ENCODE measurements around the gene FCMR. TPM values are rescaled to one million over a fixed set of nuclear protein-coding genes. Genes with fewer than 3 reads are reported as not detected.

FCMR gene
- total RNA-seq, 3 donors from 2014 or later = 1.6 to 5.6 (median 4.6) TPM

DNA sequence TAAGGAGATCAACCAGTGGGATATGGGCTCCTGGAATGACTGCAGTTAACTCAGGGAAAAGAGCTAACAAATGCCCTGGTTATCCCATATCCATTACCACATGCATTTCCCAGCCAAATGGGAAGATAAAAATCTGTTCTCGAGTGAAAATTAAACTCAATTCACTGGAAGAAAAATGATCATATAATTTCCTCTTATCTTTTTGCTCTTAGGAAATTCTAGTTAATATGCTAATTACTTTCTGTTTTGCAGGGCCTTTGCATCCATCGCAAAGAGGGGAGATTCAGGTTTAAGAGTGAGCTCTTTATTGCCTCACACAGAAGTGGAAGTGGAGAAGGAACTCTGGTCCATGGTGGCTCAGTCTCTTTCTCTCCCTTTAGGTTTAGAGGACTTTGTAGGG lies 28.4 kb downstream of the FCMR start:
- Histone ChIP-seq H3K4me3 (no peak overlapping the region), H3K4me1 (ENCODE audit: low read depth) (no peaks in the 10 kb centered on the region), H3K36me3 (ENCODE audit: low read depth) (no peaks in the 10 kb centered on the region), H3K9me3 (no peaks in the 10 kb centered on the region)
- DNase-seq (no peak), ATAC-seq (no peak)
- TF ChIP-seq, protein P1, sequence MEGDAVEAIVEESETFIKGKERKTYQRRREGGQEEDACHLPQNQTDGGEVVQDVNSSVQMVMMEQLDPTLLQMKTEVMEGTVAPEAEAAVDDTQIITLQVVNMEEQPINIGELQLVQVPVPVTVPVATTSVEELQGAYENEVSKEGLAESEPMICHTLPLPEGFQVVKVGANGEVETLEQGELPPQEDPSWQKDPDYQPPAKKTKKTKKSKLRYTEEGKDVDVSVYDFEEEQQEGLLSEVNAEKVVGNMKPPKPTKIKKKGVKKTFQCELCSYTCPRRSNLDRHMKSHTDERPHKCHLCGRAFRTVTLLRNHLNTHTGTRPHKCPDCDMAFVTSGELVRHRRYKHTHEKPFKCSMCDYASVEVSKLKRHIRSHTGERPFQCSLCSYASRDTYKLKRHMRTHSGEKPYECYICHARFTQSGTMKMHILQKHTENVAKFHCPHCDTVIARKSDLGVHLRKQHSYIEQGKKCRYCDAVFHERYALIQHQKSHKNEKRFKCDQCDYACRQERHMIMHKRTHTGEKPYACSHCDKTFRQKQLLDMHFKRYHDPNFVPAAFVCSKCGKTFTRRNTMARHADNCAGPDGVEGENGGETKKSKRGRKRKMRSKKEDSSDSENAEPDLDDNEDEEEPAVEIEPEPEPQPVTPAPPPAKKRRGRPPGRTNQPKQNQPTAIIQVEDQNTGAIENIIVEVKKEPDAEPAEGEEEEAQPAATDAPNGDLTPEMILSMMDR (IDR thresholded peaks at IDR 0.05) = no peak
- intact Hi-C loops (cut with DNase I, micrococcal nuclease) = no loop called here

DNA sequence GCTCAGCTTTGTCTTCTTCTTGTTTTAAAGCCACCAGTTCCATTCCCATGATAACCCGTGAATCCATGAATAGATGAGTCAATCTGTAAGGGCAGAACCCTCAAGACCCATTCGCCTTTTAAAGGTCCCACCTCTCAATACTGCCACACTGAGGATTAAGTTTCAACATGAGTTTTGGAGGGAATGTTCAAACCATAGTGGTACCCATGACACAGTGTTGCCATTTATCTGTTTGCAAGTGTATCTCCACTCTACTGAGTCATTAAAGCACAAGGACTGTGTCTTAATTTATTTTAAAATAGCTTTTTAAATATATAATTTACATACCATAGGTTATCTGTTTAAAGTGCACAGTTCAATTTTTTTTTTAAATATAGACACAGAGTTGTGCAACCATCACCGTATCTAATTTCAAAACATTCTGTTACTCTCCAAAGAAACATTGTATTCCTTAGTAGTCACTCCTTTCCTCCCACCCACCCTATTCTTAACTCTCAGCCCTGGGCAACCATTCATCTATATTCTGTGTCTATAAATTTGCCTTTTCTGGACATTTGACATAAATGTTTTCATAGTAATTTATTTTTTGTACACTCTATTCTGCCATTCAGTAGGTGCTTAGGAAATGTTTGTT lies 29.3 kb downstream of the FCMR start:
- no peaks in the 10 kb centered on the region for H3K36me3 ChIP-seq (ENCODE audit: low read depth)
- DNase-seq = no peak
- intact Hi-C loops (cut with DNase I, micrococcal nuclease) = no loop called here
- no peak for ATAC-seq
- no peak overlapping the region for H3K4me3 ChIP-seq
- no peaks in the 10 kb centered on the region for H3K4me1 ChIP-seq (ENCODE audit: low read depth)
- no peaks in the 10 kb centered on the region for H3K9me3 ChIP-seq
- TF ChIP-seq, protein P1 (IDR thresholded peaks at IDR 0.05) = no peak

DNA sequence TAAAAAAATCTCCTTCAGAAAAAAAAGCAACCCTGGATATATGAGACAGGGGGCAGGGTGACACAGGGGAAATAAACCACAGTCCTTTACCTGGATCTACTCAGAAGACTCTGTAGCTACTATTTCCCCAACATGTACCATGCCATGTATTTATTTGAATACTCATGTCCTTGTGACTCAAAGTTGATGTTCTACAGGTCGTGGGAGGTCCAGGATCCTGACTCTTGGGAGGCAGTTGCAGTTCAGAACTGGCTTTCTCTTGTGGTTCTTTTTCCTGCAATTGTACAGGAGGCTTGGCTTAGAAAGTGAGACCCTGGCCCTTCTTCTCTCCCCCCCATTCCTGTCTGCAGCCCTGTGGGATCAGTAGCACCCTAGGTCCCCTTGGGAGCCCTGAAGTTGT lies 30.3 kb downstream of the FCMR start:
- DNase-seq = no peak
- intact Hi-C loops (cut with DNase I, micrococcal nuclease) = no loop called here
- TF ChIP-seq, protein P1 (IDR thresholded peaks at IDR 0.05) = no peak
- H3K4me1 ChIP-seq (ENCODE audit: low read depth) = no peaks in the 10 kb centered on the region
- H3K9me3 ChIP-seq = no peaks in the 10 kb centered on the region
- H3K36me3 ChIP-seq (ENCODE audit: low read depth) = no peaks in the 10 kb centered on the region
- ATAC-seq = no peak
- no peak overlapping the region for H3K4me3 ChIP-seq

DNA sequence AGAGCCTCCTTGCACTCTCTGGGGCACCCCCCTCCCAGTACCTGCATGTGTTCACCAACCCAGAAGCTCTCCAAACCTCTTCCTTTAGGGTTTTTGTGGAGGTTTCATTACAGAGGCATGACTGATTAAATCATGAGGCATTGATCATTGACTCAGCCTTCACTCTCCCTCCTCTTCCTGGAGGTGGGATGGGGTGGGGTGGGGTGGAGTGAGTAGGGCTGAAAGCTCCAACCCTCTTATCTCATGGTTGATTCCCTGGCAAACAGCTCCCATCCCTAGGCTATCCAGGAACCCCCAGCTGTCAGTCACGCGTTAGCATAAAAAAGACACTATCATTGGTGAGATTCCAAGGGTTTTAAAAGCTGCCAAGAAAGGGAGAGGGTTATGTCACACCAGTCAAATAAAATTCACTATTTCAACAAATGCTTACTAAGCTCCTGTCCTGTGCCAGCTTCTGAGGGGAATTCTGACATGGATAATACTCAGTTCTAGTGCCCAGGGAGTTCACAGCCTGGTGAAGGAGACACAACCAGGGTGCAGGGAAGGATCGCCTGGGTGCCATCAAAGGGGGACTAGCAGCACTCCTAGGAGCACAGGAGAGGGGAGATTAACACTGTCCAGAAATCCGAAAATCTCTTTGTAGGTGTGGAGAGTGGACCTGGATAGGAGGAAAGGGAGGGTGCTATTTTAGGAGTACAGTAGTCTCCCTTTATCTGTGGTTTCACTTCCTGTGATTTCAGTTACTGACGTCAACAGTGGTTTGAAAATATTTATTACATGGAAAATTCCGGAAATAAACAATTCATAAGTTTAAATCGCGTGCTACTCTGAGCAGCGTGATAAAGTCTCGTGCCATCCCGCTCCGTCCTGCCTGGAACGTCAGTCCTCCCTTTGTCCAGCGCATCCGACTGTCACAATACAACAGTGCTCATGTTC lies 31.3 kb downstream of the FCMR start:
- Histone ChIP-seq H3K36me3 (ENCODE audit: low read depth) (no peaks in the 10 kb centered on the region), H3K4me1 (ENCODE audit: low read depth) (no peaks in the 10 kb centered on the region), H3K4me3 (no peak overlapping the region), H3K9me3 (no peaks in the 10 kb centered on the region)
- intact Hi-C loops (cut with DNase I, micrococcal nuclease) = no loop called here
- peak; percentile 65 for ATAC-seq
- DNase-seq = peak in 1 of 3 donors; percentile 22
- TF ChIP-seq, protein P1 (IDR thresholded peaks at IDR 0.05) = no peak

DNA sequence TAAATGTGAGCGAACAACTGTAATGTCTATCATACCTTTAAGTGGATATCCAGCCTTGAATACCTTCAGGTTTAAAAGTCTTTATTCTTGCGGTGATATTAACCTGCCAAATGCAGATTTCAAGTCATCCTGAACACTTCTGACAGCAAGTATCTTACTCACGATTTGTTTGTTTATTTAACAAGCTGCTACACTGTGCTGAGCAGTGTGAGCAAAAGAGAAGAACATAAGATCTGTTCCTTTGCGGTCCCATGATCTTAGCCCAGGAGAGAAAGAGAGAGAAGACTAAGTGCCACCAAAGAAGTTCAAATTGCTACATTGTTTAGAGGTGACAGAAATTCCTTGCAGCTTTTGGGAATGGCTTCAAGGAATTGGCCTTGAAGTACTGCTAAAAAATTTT lies 34.0 kb downstream of the FCMR start:
- H3K4me3 ChIP-seq = no peak overlapping the region
- no peaks in the 10 kb centered on the region for H3K9me3 ChIP-seq
- ATAC-seq (no peak), DNase-seq (no peak)
- no peaks in the 10 kb centered on the region for H3K36me3 ChIP-seq (ENCODE audit: low read depth)
- TF ChIP-seq, protein P1 (IDR thresholded peaks at IDR 0.05) = no peak
- no peaks in the 10 kb centered on the region for H3K4me1 ChIP-seq (ENCODE audit: low read depth)
- intact Hi-C loops (cut with DNase I, micrococcal nuclease) = no loop called here

Data from mucosa of descending colon (tissue), 3 donors.